K562 (cell line): ENCODE measurements around the gene ILKAP. TPM values are rescaled to one million over a fixed set of nuclear protein-coding genes. Genes with fewer than 3 reads are reported as not detected.

Source experiments
- ATAC-seq: fragments of 200-7000 bp; cut with Tn5 transposase; 3 replicates; pipeline ENCODE4 v1.9.1; 2020; ENCODE audit warnings: moderate library complexity
- BruUV-seq: library from RNA; stranded (reverse); fragments of 400-500 nt; replicated peaks from 2 replicates; lab custom pipeline; 2021; lab: Mats Ljungman, UMichigan
- CTCF ChIA-PET: fragments of 300-600 bp; formaldehyde crosslinking; extraction: SDS; loops from one replicate; lab custom pipeline; 2021; ENCODE audit warnings: low intra/inter-chr PET ratio; lab: Yijun Ruan, JAX
- POLR2A ChIA-PET: fragments of 300-600, 350-650 bp; sonication (Branson Sonifier 250); formaldehyde crosslinking; extraction: SDS; loops from one replicate; lab custom pipeline; 2021; ENCODE audit warnings: antibody characterized with exemption, inconsistent platforms; lab: Yijun Ruan, JAX
- DNase-seq, 4 experiments: peaks; one replicate each; pipeline versions ENCODE4 v3.0.0 to v3.0.0-alpha.2; 2011 to 2018; ENCODE audit warnings: low spot score in 3 of 4, mixed read lengths in 3 of 4; ENCODE audit errors: extremely low read depth in 1 of 4
- FAIRE-seq: peaks from 2 replicates; lab custom pipeline; 2011; peaks lifted over from hg19 to GRCh38; lab: Jason Lieb, UNC
- H2AFZ ChIP-seq: 2 replicates; pipeline ENCODE4 v1.6.0; 2011; ENCODE audit warnings: low read depth, low read length, control low read depth, inconsistent platforms
- H3K27ac ChIP-seq: fragments of 200-600 bp; 3 replicates; pipeline ENCODE4 v1.8.0; 2011; ENCODE audit warnings: low read depth, mild to moderate bottlenecking, control low read depth, inconsistent platforms, low read length, moderate library complexity, mixed read lengths; ENCODE audit errors: extremely low read depth
- H3K27me3 ChIP-seq, 2 experiments: fragments of 300-600 bp in 1 of 2; 2 replicates in 1 of 2; 3 replicates in 1 of 2; pipeline versions ENCODE4 v1.6.0 to v1.8.0; 2011; ENCODE audit warnings: inconsistent platforms in 2 of 2, low read length in 2 of 2, mild to moderate bottlenecking in 1 of 2, mixed read lengths in 1 of 2, moderate library complexity in 1 of 2; ENCODE audit not compliant: control insufficient read depth in 2 of 2, insufficient read depth in 2 of 2
- H3K36me3 ChIP-seq: fragments of 300-600 bp; 3 replicates; pipeline ENCODE4 v1.8.0; 2011; ENCODE audit warnings: mild to moderate bottlenecking, low read length, inconsistent platforms; ENCODE audit not compliant: control insufficient read depth, insufficient read depth
- H3K4me1 ChIP-seq, 2 experiments: fragments of 200-600 bp in 1 of 2; replicated peaks in 1 of 2; 2 replicates in 1 of 2; 3 replicates in 1 of 2; pipeline versions ENCODE4 v1.5.1 to v1.8.0; 2011; ENCODE audit warnings: inconsistent platforms in 2 of 2, low read length in 2 of 2, mild to moderate bottlenecking in 1 of 2, mixed read lengths in 1 of 2, moderate library complexity in 1 of 2; ENCODE audit not compliant: control insufficient read depth in 2 of 2, insufficient read depth in 2 of 2
- H3K4me2 ChIP-seq: 2 replicates; pipeline ENCODE4 v1.6.1; 2011; ENCODE audit warnings: low read length, control low read depth, inconsistent platforms, mixed read lengths; ENCODE audit not compliant: insufficient read depth
- H3K4me3 ChIP-seq: fragments of 200-600 bp; sonication (generic), shearing (Covaris generic); 2 replicates; pipeline ENCODE4 v1.5.1; 2016; ENCODE audit warnings: control low read depth, inconsistent platforms
- H3K79me2 ChIP-seq: fragments of 200-600 bp; 3 replicates; pipeline ENCODE4 v1.8.0; 2011; ENCODE audit warnings: low read length, inconsistent platforms; ENCODE audit not compliant: control insufficient read depth, insufficient read depth
- H3K9ac ChIP-seq, 2 experiments: 2 replicates each; pipeline versions ENCODE4 v1.6.0 to v1.6.1; 2011; ENCODE audit warnings: low read depth in 2 of 2, low read length in 2 of 2, control low read depth in 1 of 2, inconsistent platforms in 1 of 2, mild to moderate bottlenecking in 1 of 2, mixed read lengths in 1 of 2; ENCODE audit not compliant: insufficient read depth in 1 of 2
- H3K9me1 ChIP-seq: one replicate; pipeline ENCODE4 v1.6.0; 2011; ENCODE audit warnings: inconsistent platforms, mild to moderate bottlenecking, low read length, moderate library complexity; ENCODE audit not compliant: control insufficient read depth, insufficient read depth
- H3K9me3 ChIP-seq: replicated peaks from 2 replicates; pipeline ENCODE4 v1.5.1; 2011; ENCODE audit warnings: low read depth, low read length, inconsistent platforms; ENCODE audit not compliant: control insufficient read depth, insufficient read depth
- H4K20me1 ChIP-seq: replicated peaks from 2 replicates; pipeline ENCODE4 v1.6.1; 2011; ENCODE audit warnings: low read length, inconsistent platforms, mixed read lengths; ENCODE audit not compliant: control insufficient read depth, insufficient read depth
- ASH1L ChIP-seq: fragments of 450-650 bp; IDR thresholded peaks from 2 replicates; pipeline ENCODE4 v1.6.1; 2018; ENCODE audit warnings: borderline replicate concordance, mild to moderate bottlenecking, low read depth; ENCODE audit not compliant: partially characterized antibody
- ATF2 ChIP-seq: sonication (generic); formaldehyde crosslinking; IDR thresholded peaks from 2 replicates; pipeline ENCODE4 v1.8.1; 2022; ENCODE audit warnings: missing genetic modification reagents
- CSDE1 ChIP-seq, 2 experiments: fragments of 450-650 bp; IDR thresholded peaks; 2 replicates each; pipeline ENCODE4 v1.6.1; 2016; ENCODE audit warnings: mild to moderate bottlenecking in 1 of 2
- E4F1 ChIP-seq: fragments of 250-450 bp; sonication (Bioruptor Pico); IDR thresholded peaks from 2 replicates; pipeline ENCODE4 v1.5.0; 2021; ENCODE audit warnings: mild to moderate bottlenecking, borderline replicate concordance
- ETV6 ChIP-seq, 3 experiments: fragments of 150-350 bp in 1 of 3; sonication (generic) in 1 of 3; formaldehyde crosslinking in 1 of 3; IDR thresholded peaks; 2 replicates each; pipeline versions ENCODE4 v1.6.1 to v1.8.0; 2014 to 2022; ENCODE audit warnings: borderline replicate concordance in 2 of 3, low read depth in 2 of 3, antibody characterized with exemption in 1 of 3, low read length in 1 of 3, mild to moderate bottlenecking in 1 of 3, missing genetic modification reagents in 1 of 3
- EZH2 ChIP-seq: IDR thresholded peaks from 2 replicates; pipeline ENCODE4 v1.6.1; 2012; ENCODE audit warnings: low read depth, mild to moderate bottlenecking, inconsistent platforms, low read length, borderline replicate concordance
- FOXM1 ChIP-seq, 2 experiments: fragments of 450-650 bp in 1 of 2; sonication (generic) in 1 of 2; formaldehyde crosslinking in 1 of 2; IDR thresholded peaks; 2 replicates each; pipeline versions ENCODE4 v1.6.1 to v1.9.0; 2017 to 2022; ENCODE audit warnings: low read depth in 2 of 2, mild to moderate bottlenecking in 2 of 2, missing genetic modification reagents in 1 of 2, moderate library complexity in 1 of 2
- GATA2 ChIP-seq: sonication (generic); formaldehyde crosslinking; IDR thresholded peaks from 2 replicates; pipeline ENCODE4 v1.4.0; 2020; ENCODE audit warnings: mild to moderate bottlenecking, missing genetic modification reagents
- KLF6 ChIP-seq: fragments of 250-450 bp; sonication (Bioruptor Pico); IDR thresholded peaks from 2 replicates; pipeline ENCODE4 v1.4.0; 2020; ENCODE audit warnings: mild to moderate bottlenecking, moderate library complexity, borderline replicate concordance
- MBD2 ChIP-seq: sonication (generic); IDR thresholded peaks from 2 replicates; pipeline ENCODE4 v1.6.1; 2016; ENCODE audit warnings: low read depth, borderline replicate concordance
- NR3C1 ChIP-seq: sonication (generic); formaldehyde crosslinking; IDR thresholded peaks from 2 replicates; pipeline ENCODE4 v1.8.1; 2022; ENCODE audit warnings: missing genetic modification reagents
- PURB ChIP-seq: sonication (generic); formaldehyde crosslinking; IDR thresholded peaks from 2 replicates; pipeline ENCODE4 v1.9.0; 2021; ENCODE audit warnings: low read depth, mild to moderate bottlenecking, missing genetic modification reagents
- WGBS: fragments of 100-300 bp; shearing (Covaris generic); methylation state at CpG from one replicate; pipeline ENCODE4 v1.1.6; 2016; ENCODE audit warnings: low coverage, mixed read lengths; ENCODE audit not compliant: insufficient coverage; ENCODE audit errors: missing lambda C conversion rate; 5-methylcytosine and 5-hydroxymethylcytosine counted together
- in situ Hi-C: fragments of 300-500 bp; cut with MboI; formaldehyde crosslinking; loops from 4 replicates; pipeline ENCODE4 v1.15.0; 2018; ENCODE audit warnings: inconsistent platforms, mixed read lengths
- intact Hi-C: fragments of 100-400 bp; cut with micrococcal nuclease; formaldehyde crosslinking; loops from 2 replicates; pipeline ENCODE4 v1.14.2; 2022
- polyA plus RNA-seq, 8 experiments: library from polyadenylated mRNA; depleted of rRNA in 4 of 8; stranded (reverse) in 5 of 8; unstranded in 3 of 8; fragments of >200 nt; fragmentation: Nextera tagmentation in 2 of 8; fragmentation: Illumina TruSeq in 1 of 8; extraction: Ambion mirVana in 2 of 8; extraction: Trizol in 1 of 8; gene quantifications; 2 replicates each; pipeline versions ENCODE4 v1.2.1 to v1.2.3, GENCODE V29; 2011 to 2014; ENCODE audit warnings: inconsistent platforms in 1 of 8, missing spikeins in 1 of 8
- total RNA-seq, 7 experiments: library from RNA; depleted of rRNA in 6 of 7; stranded (reverse); fragments of >200 nt in 6 of 7; fragmentation: Illumina TruSeq in 2 of 7; extraction: Trizol in 2 of 7; gene quantifications; 2 replicates each; pipeline versions ENCODE4 v1.2.1 to v1.2.3, GENCODE V29; 2011 to 2021; ENCODE audit warnings: low replicate concordance in 1 of 7

ILKAP gene
- total and polyA plus RNA-seq, 9 of the 15 experiments (the other 6 are each of a cell fraction or from before 2014, with no cell fraction given) = 3.1 to 43.9 (median 20.7) TPM

- 59% methylated on average over 13 of the region's 30 CpGs for WGBS
- no peak overlapping the region for H3K9ac ChIP-seq
- no peak overlapping the region for H3K4me3 ChIP-seq
- 0 out of 2 replicates have a peak, but pooled peaks cover 2% of the 10 kb centered on the region for H3K9me3 ChIP-seq
- in situ Hi-C loops (no loop called here), intact Hi-C loops (no loop called here)
- POLR2A ChIA-PET = no interaction called here
- DNase-seq = no peak
- no peak overlapping the region for H3K27ac ChIP-seq
- no peaks in the 10 kb centered on the region for H3K79me2 ChIP-seq
- CTCF ChIA-PET = no interaction called here
- FAIRE-seq = no peak
- TF ChIP-seq NR3C1 (CRISPR knock-in tag) (no peak), ATF2 (CRISPR knock-in tag) (no peak), E4F1 (CRISPR knock-in tag) (no peak), KLF6 (CRISPR knock-in tag) (no peak), FOXM1 (IDR thresholded peaks at IDR 0.05; ENCODE audit: low read depth) (no peak), FOXM1 (CRISPR knock-in tag; IDR thresholded peaks at IDR 0.05; ENCODE audit: low read depth) (no peak), CSDE1 (IDR thresholded peaks at IDR 0.05) (no peak), ASH1L (no peak), GATA2 (CRISPR knock-in tag) (no peak), ETV6 (IDR thresholded peaks at IDR 0.05; ENCODE audit: borderline replicate concordance in 1 of 2, low read depth in 2 of 2, low read length in 1 of 2) (no peak), ETV6 (CRISPR knock-in tag; IDR thresholded peaks at IDR 0.05; ENCODE audit: borderline replicate concordance) (no peak), MBD2 (no peak), EZH2 (no peak), PURB (CRISPR knock-in tag) (no peak)
- H3K4me2 ChIP-seq = no peak overlapping the region
- no peaks in the 10 kb centered on the region for H3K9me1 ChIP-seq
- no peaks in the 10 kb centered on the region for H4K20me1 ChIP-seq
- H2AFZ ChIP-seq = no peak overlapping the region
- no peak for ATAC-seq
- BruUV-seq = no TSS peak
- no peaks in the 10 kb centered on the region for H3K36me3 ChIP-seq
- peaks cover 0 to 55% of the 10 kb centered on the region in 2 experiments; a peak in 3 of 5 replicates for H3K4me1 ChIP-seq
- H3K27me3 ChIP-seq = peaks cover 5 to 48% of the 10 kb centered on the region in 2 experiments; a peak in 4 of 5 replicates
These were observed 74.9 kb downstream of the ILKAP start for GRCh38 chr2:238128534-238129001.
